Neural progenitor cell (in vitro differentiated cells): ENCODE results near the gene ROR2. TPM values are rescaled to one million over a fixed set of nuclear protein-coding genes. Genes with fewer than 3 reads are reported as not detected.
"Not testable (repeated sequence)": the region's sequence is repeated elsewhere in the genome, so short reads cannot be mapped to it uniquely, and the experiment has no call there.

Source experiments
- DNase-seq: peaks from one replicate; pipeline ENCODE4 v3.0.0-alpha.2; 2016; ENCODE audit warnings: low spot score
- H2AFZ ChIP-seq: fragments of 200-600 bp; sonication (generic); replicated peaks from 2 replicates; pipeline ENCODE4 v1.6.1; 2016; ENCODE audit warnings: antibody characterized with exemption
- H3F3A ChIP-seq: fragments of 200-600 bp; sonication (generic); 2 replicates; pipeline ENCODE4 v1.6.1; 2016; ENCODE audit warnings: antibody characterized with exemption, low read depth
- H3K27ac ChIP-seq: fragments of 200-600 bp; sonication (generic); 2 replicates; pipeline ENCODE4 v1.5.1; 2016; ENCODE audit warnings: mild to moderate bottlenecking
- H3K27me3 ChIP-seq: fragments of 200-600 bp; sonication (generic); 2 replicates; pipeline ENCODE4 v1.6.1; 2016; ENCODE audit warnings: mild to moderate bottlenecking, moderate library complexity
- H3K36me3 ChIP-seq: fragments of 200-600 bp; sonication (generic); 2 replicates; pipeline ENCODE4 v1.5.1; 2016
- H3K4me1 ChIP-seq: fragments of 200-600 bp; sonication (generic); 2 replicates; pipeline ENCODE4 v1.6.1; 2016; ENCODE audit warnings: mixed run types
- H3K4me2 ChIP-seq: fragments of 200-600 bp; sonication (generic); 2 replicates; pipeline ENCODE4 v1.6.1; 2016
- H3K4me3 ChIP-seq: fragments of 200-600 bp; sonication (generic); 2 replicates; pipeline ENCODE4 v1.5.1; 2016
- H3K79me2 ChIP-seq: fragments of 200-600 bp; sonication (generic); 2 replicates; pipeline ENCODE4 v1.6.1; 2016; ENCODE audit warnings: low read depth
- H3K9ac ChIP-seq: fragments of 200-600 bp; sonication (generic); 2 replicates; pipeline ENCODE4 v1.6.1; 2016
- H3K9me3 ChIP-seq: fragments of 200-600 bp; sonication (generic); 2 replicates; pipeline ENCODE4 v1.5.1; 2016; ENCODE audit warnings: low read depth
- H4K20me1 ChIP-seq: fragments of 200-600 bp; sonication (generic); 2 replicates; pipeline ENCODE4 v1.6.1; 2016; ENCODE audit warnings: low read depth
- H3K27ac Mint-ChIP-seq: 3 replicates; pipeline ENCODE4 v1.8.0; 2021; ENCODE audit warnings: mixed read lengths
- H3K27me3 Mint-ChIP-seq: 2 replicates; pipeline ENCODE4 v1.8.0; 2022; ENCODE audit warnings: low read depth, mild to moderate bottlenecking, inconsistent platforms, moderate library complexity, mixed read lengths; ENCODE audit not compliant: insufficient read depth
- H3K36me3 Mint-ChIP-seq: 3 replicates; pipeline ENCODE4 v1.8.0; 2021; ENCODE audit warnings: mixed read lengths
- H3K4me1 Mint-ChIP-seq: 3 replicates; pipeline ENCODE4 v1.8.0; 2021; ENCODE audit warnings: mixed read lengths
- H3K4me3 Mint-ChIP-seq: 3 replicates; pipeline ENCODE4 v1.8.0; 2021; ENCODE audit warnings: mild to moderate bottlenecking, moderate library complexity, mixed read lengths
- H3K9me3 Mint-ChIP-seq: 3 replicates; pipeline ENCODE4 v1.8.0; 2020; ENCODE audit warnings: mixed read lengths
- EZH2 ChIP-seq: fragments of 200-600 bp; sonication (generic); IDR thresholded peaks from 2 replicates; pipeline ENCODE4 v1.6.1; 2017; ENCODE audit warnings: antibody characterized with exemption, mild to moderate bottlenecking, moderate library complexity
- EZH2phosphoT487 ChIP-seq: fragments of 200-600 bp; sonication (generic); IDR thresholded peaks from 2 replicates; pipeline ENCODE4 v1.6.1; 2017; ENCODE audit warnings: antibody characterized with exemption
- total RNA-seq: library from RNA; depleted of rRNA; stranded (reverse); fragments of >200 nt; gene quantifications from 2 replicates; pipeline ENCODE4 v1.2.3, GENCODE V29; 2015; ENCODE audit warnings: low replicate concordance
- TF ChIP-seq, protein P1 (sequence below): fragments of 200-600 bp; sonication (generic); IDR thresholded peaks from 2 replicates; pipeline ENCODE4 v1.5.1; 2017; ENCODE audit warnings: antibody characterized with exemption, mild to moderate bottlenecking

The ROR2 gene
- total RNA-seq, 1 donor from 2014 or later = 20.1 TPM

DNA sequence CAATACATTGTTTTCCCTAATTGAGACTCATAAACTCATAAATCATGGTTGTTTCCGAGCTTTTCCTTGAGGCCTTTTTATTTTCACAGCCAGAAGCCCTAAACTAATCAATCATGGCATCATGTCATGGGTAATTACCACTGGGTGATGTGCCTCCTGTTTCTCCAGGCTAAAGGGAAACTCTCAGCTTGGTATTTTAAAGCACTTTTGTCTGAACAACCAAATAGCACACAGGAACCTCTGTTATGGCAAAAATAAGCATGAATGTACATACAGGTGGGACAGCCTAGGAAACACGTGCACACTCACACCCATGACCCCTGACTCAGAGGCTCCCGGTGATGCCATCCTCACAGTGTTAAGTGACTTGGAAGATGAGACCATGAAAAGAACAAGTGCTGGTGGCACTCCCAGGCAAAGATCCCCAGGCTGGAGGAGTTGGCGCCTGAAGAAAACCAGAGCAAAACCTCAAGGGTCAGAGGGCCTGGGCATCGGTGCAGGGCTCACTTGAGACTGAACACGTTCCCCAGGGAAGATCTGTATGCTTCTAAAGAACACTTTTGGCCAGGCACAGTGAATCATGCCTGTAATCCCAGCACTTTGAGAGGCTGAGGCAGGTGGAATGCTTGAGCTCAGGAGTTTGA, 154.3 kb downstream of the ROR2 start:
- H3K4me3 Mint-ChIP-seq = no peak overlapping the region
- H3K4me1 Mint-ChIP-seq = peaks cover 22% of the 10 kb centered on the region
- H3K27ac Mint-ChIP-seq = peak overlapping the region; percentile 46
- DNase-seq = no peak
- Histone ChIP-seq H3K9me3 (no peaks in the 10 kb centered on the region), H3K27ac (no peak overlapping the region), H3K4me1 (peaks cover 5% of the 10 kb centered on the region), H3F3A (no peaks in the 10 kb centered on the region), H2AFZ (no peak overlapping the region), H4K20me1 (peaks cover 60% of the 10 kb centered on the region), H3K79me2 (peaks cover 10% of the 10 kb centered on the region), H3K4me3 (no peak overlapping the region), H3K36me3 (no peaks in the 10 kb centered on the region), H3K4me2 (no peak overlapping the region), H3K27me3 (no peaks in the 10 kb centered on the region), H3K9ac (no peak overlapping the region)
- no peaks in the 10 kb centered on the region for H3K9me3 Mint-ChIP-seq
- H3K36me3 Mint-ChIP-seq = no peaks in the 10 kb centered on the region
- TF ChIP-seq EZH2 (no peak), EZH2phosphoT487 (no peak)
- TF ChIP-seq, protein P1, sequence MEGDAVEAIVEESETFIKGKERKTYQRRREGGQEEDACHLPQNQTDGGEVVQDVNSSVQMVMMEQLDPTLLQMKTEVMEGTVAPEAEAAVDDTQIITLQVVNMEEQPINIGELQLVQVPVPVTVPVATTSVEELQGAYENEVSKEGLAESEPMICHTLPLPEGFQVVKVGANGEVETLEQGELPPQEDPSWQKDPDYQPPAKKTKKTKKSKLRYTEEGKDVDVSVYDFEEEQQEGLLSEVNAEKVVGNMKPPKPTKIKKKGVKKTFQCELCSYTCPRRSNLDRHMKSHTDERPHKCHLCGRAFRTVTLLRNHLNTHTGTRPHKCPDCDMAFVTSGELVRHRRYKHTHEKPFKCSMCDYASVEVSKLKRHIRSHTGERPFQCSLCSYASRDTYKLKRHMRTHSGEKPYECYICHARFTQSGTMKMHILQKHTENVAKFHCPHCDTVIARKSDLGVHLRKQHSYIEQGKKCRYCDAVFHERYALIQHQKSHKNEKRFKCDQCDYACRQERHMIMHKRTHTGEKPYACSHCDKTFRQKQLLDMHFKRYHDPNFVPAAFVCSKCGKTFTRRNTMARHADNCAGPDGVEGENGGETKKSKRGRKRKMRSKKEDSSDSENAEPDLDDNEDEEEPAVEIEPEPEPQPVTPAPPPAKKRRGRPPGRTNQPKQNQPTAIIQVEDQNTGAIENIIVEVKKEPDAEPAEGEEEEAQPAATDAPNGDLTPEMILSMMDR = no peak
- no peaks in the 10 kb centered on the region for H3K27me3 Mint-ChIP-seq

DNA sequence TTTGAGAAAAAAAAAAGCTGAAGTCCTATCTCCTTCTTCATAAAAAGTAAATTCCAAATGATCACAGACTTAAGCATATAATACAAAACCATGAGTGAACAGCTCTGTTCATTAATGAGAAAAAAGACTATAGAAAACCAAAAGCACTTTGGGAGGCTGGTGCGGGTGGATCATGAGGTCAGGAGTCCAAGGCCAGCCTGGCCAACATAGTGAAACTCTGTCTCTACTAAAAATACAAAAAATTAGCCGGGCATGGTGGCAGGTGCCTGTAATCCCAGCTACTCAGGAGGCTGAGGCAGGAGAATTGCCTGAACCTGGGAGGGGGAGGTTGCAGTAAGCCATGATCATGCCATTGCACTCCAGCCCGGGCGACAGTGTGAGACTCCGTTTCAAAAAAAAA, 156.7 kb downstream of the ROR2 start:
- H3K4me1 Mint-ChIP-seq = peaks cover 11% of the 10 kb centered on the region
- not testable (repeated sequence) for H3K27me3 ChIP-seq, H3F3A ChIP-seq, H3K4me3 Mint-ChIP-seq, H3K27ac Mint-ChIP-seq, H3K4me2 ChIP-seq, H3K27me3 Mint-ChIP-seq, H3K9me3 Mint-ChIP-seq, H3K27ac ChIP-seq, H3K36me3 ChIP-seq, H3K9ac ChIP-seq, H2AFZ ChIP-seq, DNase-seq, H3K4me1 ChIP-seq, H3K9me3 ChIP-seq, H3K36me3 Mint-ChIP-seq, H3K4me3 ChIP-seq
- H4K20me1 ChIP-seq = peaks cover 44% of the 10 kb centered on the region
- H3K79me2 ChIP-seq = peaks cover 16% of the 10 kb centered on the region

DNA sequence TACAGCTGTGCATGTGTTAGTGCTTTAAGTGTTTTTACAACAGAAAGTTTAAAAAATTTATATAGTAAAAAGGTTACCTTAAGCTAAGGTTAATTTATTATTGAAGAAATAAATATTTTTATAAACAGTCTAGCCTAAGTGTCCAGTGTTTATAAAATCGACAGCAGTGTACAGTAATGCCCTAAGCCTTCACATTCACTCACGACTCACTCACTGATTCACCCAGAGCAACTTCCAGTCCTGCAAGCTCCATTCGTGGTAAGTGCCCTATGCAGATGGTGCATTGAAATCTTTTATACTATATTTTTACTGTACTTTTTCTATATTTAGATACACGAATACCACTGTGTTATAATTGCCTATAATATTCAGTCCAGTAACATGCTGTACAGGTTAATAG, 159.1 kb downstream of the ROR2 start:
- TF ChIP-seq, protein P1 = no peak
- no peak for TF ChIP-seq EZH2
- no peak for TF ChIP-seq EZH2phosphoT487
- H3K27ac ChIP-seq = no peak overlapping the region
- H3K4me3 ChIP-seq = no peak overlapping the region
- no peak overlapping the region for H3K9ac ChIP-seq
- peaks cover 5% of the 10 kb centered on the region for H3K9me3 ChIP-seq
- no peak overlapping the region for H3K4me2 ChIP-seq
- H3K79me2 ChIP-seq = peaks cover 23% of the 10 kb centered on the region
- Mint-ChIP-seq H3K4me3 (no peak overlapping the region), H3K27ac (no peak overlapping the region), H3K4me1 (peaks cover 16% of the 10 kb centered on the region), H3K27me3 (peaks cover 2% of the 10 kb centered on the region), H3K36me3 (peaks cover 9% of the 10 kb centered on the region), H3K9me3 (peaks cover 18% of the 10 kb centered on the region)
- no peak overlapping the region for H2AFZ ChIP-seq
- no peak for DNase-seq
- no peaks in the 10 kb centered on the region for H3K36me3 ChIP-seq
- H3F3A ChIP-seq = no peaks in the 10 kb centered on the region
- H3K4me1 ChIP-seq = no peaks in the 10 kb centered on the region
- peaks cover 37% of the 10 kb centered on the region for H4K20me1 ChIP-seq
- H3K27me3 ChIP-seq = no peaks in the 10 kb centered on the region

DNA sequence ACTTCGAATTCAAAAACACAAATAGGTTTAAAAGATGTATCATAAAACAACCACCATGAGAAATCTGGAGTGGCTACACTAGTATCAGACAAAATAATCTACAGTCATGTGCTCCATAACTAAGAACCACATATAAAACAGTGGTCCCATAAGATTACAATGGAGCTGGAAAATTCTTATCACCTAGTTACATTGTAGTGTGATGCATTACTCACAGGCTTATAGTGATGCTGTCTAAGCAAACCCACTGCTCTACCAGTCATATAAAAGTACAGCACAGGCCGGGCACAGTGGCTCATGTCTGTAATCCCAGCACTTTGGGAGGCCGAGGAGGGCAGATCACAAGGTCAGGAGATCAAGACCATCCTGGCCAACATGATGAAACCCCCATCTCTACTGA, 160.1 kb downstream of the ROR2 start:
- Histone ChIP-seq H3K9ac (no peak overlapping the region), H3K36me3 (no peaks in the 10 kb centered on the region), H3K4me1 (no peaks in the 10 kb centered on the region), H3K27me3 (no peaks in the 10 kb centered on the region), H3K79me2 (peaks cover 23% of the 10 kb centered on the region), H2AFZ (no peak overlapping the region), H3K4me3 (no peak overlapping the region), H3K4me2 (no peak overlapping the region), H4K20me1 (peaks cover 36% of the 10 kb centered on the region), H3K27ac (no peak overlapping the region), H3F3A (no peaks in the 10 kb centered on the region), H3K9me3 (peaks cover 5% of the 10 kb centered on the region)
- no peak overlapping the region for H3K4me3 Mint-ChIP-seq
- peaks cover 18% of the 10 kb centered on the region for H3K9me3 Mint-ChIP-seq
- H3K4me1 Mint-ChIP-seq = peaks cover 13% of the 10 kb centered on the region
- TF ChIP-seq EZH2 = no peak
- TF ChIP-seq, protein P1 = no peak
- TF ChIP-seq EZH2phosphoT487 = no peak
- peaks cover 9% of the 10 kb centered on the region for H3K36me3 Mint-ChIP-seq
- peaks cover 2% of the 10 kb centered on the region for H3K27me3 Mint-ChIP-seq
- no peak overlapping the region for H3K27ac Mint-ChIP-seq
- DNase-seq = no peak
